OCI-LY3 (cell line): ENCODE data around the gene TROAP.
"Not testable (repeated sequence)": the region's sequence is repeated elsewhere in the genome, so short reads cannot be mapped to it uniquely, and the experiment has no call there.

ENCODE experiments used
- EZH2phosphoT487 ChIP-seq: fragments of 200-600 bp; shearing (Covaris generic); IDR thresholded peaks from 2 replicates; pipeline ENCODE4 v1.6.1; 2018; ENCODE audit warnings: antibody characterized with exemption, mixed run types, low read depth
- TF ChIP-seq, protein P1 (sequence below): fragments of 200-600, 300-600 bp; sonication (generic); IDR thresholded peaks from 2 replicates; pipeline ENCODE4 v1.5.1; 2014; ENCODE audit warnings: antibody characterized with exemption, low read length, low read depth

DNA sequence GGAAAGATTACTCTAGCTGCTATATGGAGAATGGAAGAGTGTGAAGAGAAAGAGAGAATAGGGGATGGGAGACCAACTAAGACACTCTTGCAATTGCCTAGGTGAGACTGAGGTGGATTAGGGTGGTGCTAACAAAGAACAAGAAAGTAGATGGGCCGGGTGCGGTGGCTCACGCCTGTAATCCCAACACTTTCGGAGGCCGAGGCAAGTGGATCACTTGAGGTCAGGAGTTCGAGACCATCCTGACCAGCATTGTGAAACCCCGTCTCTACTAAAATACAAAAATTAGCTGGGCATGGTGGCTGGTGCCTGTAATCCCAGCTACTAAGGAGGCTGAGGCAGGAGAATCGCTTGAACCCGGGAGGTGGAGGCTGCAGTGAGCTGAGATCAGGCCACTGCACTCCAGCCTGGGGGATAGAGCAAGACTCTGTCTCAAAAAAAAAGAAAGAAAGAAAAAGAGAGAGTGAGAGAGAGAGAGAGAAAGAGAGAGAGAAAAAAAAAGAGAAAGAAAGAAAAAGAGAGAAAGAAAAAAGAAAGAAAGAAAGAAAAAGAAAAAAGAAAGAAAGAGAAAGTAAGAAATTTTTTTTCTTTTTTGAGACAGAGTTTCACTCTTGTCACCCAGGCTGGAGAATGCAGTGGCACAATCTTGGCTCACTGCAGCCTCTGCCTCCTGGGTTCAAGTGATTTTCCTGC, 2.5 kb upstream of the TROAP start:
- TF ChIP-seq, protein P1, sequence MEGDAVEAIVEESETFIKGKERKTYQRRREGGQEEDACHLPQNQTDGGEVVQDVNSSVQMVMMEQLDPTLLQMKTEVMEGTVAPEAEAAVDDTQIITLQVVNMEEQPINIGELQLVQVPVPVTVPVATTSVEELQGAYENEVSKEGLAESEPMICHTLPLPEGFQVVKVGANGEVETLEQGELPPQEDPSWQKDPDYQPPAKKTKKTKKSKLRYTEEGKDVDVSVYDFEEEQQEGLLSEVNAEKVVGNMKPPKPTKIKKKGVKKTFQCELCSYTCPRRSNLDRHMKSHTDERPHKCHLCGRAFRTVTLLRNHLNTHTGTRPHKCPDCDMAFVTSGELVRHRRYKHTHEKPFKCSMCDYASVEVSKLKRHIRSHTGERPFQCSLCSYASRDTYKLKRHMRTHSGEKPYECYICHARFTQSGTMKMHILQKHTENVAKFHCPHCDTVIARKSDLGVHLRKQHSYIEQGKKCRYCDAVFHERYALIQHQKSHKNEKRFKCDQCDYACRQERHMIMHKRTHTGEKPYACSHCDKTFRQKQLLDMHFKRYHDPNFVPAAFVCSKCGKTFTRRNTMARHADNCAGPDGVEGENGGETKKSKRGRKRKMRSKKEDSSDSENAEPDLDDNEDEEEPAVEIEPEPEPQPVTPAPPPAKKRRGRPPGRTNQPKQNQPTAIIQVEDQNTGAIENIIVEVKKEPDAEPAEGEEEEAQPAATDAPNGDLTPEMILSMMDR, result not testable (repeated sequence)
- TF ChIP-seq EZH2phosphoT487, result not testable (repeated sequence)
